Tibial artery (tissue), 4 donors: ENCODE measurements around the gene IFIT2.

ENCODE experiments used
- DNase-seq, 2 donors: peaks; one replicate each; pipeline ENCODE4 v3.0.0-alpha.2; 2019
- H3K27ac ChIP-seq, 2 donors: fragments of 200-600 bp; sonication (generic) in 1 of 2; 1 replicate in 1 of 2; 2 replicates in 1 of 2; pipeline ENCODE4 v1.5.1; 2018 to 2019; ENCODE audit warnings: mild to moderate bottlenecking in 1 of 2
- H3K27me3 ChIP-seq, 2 donors: fragments of 200-600 bp; sonication (generic) in 1 of 2; one replicate each; pipeline versions ENCODE4 v1.5.1 to v1.6.0; 2016 to 2019
- H3K36me3 ChIP-seq, 3 donors: fragments of 200-600 bp; sonication (generic) in 2 of 3; one replicate each; pipeline ENCODE4 v1.5.1; 2016 to 2019; ENCODE audit warnings: mild to moderate bottlenecking in 2 of 3
- H3K4me1 ChIP-seq, 4 donors: fragments of 200-600 bp; sonication (generic) in 2 of 4; 1 replicate in 3 of 4; 2 replicates in 1 of 4; pipeline ENCODE4 v1.5.1; 2016 to 2019
- H3K4me3 ChIP-seq, 2 donors: fragments of 200-600 bp; sonication (generic) in 1 of 2; 1 replicate in 1 of 2; 2 replicates in 1 of 2; pipeline ENCODE4 v1.5.1; 2018 to 2019; ENCODE audit warnings: mild to moderate bottlenecking in 2 of 2
- H3K9me3 ChIP-seq, 3 donors: fragments of 200-600 bp; sonication (generic) in 1 of 3; one replicate each; pipeline ENCODE4 v1.5.1; 2016 to 2019
- intact Hi-C: fragments of 100-400 bp; cut with DNase I; formaldehyde crosslinking; loops from one replicate; pipeline ENCODE4 v1.15.0; 2023; ENCODE audit warnings: low total_unique reads
- TF ChIP-seq, protein P1 (sequence below), 2 experiments: fragments of 200-600 bp in 1 of 2; fragments of 450-650 bp in 1 of 2; IDR thresholded peaks; one replicate each; pipeline ENCODE4 v1.5.1; 2017 to 2019; ENCODE audit warnings: antibody characterized with exemption in 2 of 2, mild to moderate bottlenecking in 1 of 2, moderate library complexity in 1 of 2

The IFIT2 gene

DNA sequence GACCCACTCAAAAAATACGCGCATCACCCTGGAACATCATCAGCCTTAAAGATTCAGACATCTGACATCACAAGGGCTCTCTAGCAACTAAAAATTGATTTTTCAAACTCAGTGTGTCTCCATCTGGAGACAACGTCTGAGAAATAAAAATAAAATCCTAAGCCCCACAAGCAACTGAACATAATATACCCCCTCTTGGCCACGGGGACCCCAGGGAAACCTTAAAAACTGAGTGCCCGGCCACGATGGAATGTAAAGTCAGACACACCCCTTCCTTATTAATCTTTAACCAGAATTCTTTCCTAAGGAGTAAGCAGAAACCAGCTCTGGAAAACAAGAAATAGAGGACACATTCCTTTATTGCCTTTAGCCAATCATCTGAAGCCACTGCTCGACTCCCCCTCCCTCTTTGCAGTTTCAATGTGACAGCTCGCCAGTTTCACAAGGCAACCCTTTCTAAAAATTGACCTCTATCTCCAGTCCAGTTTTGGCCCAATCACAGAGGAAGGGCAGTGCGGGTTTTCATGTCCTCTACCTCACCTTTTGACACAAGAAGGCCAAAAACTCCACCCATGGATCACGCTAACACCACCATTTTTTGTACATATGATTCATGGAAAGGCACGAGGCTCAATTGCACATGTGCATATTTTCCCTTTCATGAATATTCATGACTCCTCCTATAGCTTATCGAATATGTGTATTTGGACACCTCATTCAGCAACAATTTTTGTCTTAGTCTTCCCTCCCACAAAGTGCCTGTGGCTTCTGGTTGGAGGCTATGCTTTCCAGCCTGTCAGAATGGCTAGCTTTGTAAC lies 50.1 kb downstream of the IFIT2 start:
- no peaks in the 10 kb centered on the region for H3K9me3 ChIP-seq
- peak overlapping the region; percentile 9 to 13 for H3K4me3 ChIP-seq
- H3K27me3 ChIP-seq = no peaks in the 10 kb centered on the region
- DNase-seq = peak; percentile 62 to 84
- H3K36me3 ChIP-seq = no peaks in the 10 kb centered on the region
- TF ChIP-seq, protein P1, sequence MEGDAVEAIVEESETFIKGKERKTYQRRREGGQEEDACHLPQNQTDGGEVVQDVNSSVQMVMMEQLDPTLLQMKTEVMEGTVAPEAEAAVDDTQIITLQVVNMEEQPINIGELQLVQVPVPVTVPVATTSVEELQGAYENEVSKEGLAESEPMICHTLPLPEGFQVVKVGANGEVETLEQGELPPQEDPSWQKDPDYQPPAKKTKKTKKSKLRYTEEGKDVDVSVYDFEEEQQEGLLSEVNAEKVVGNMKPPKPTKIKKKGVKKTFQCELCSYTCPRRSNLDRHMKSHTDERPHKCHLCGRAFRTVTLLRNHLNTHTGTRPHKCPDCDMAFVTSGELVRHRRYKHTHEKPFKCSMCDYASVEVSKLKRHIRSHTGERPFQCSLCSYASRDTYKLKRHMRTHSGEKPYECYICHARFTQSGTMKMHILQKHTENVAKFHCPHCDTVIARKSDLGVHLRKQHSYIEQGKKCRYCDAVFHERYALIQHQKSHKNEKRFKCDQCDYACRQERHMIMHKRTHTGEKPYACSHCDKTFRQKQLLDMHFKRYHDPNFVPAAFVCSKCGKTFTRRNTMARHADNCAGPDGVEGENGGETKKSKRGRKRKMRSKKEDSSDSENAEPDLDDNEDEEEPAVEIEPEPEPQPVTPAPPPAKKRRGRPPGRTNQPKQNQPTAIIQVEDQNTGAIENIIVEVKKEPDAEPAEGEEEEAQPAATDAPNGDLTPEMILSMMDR (IDR thresholded peaks at IDR 0.05) = no peak
- H3K4me1 ChIP-seq = peaks cover 9 to 55% (median 21%) of the 10 kb centered on the region in 4 donors
- intact Hi-C loops = no loop called here
- peak overlapping the region; percentile 82 to 85 for H3K27ac ChIP-seq

DNA sequence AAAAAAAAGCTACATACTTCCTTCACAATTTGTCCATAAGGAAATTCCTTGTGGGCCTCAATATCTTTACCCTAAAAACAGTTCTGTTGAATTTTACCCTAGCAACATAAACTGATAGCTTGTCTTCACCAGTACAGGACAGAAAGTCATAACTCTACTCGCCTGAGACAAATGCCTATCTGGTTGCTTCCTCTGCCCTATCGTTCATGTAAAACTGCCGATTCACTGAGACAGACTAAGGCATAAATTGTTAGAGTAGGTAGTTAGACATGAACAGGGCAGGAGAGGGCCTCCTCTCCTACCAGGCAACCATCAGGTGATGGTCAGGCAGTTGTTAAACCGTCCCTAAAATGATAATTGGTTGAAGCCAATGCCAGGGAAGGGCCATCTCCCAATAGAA lies 51.0 kb downstream of the IFIT2 start:
- DNase-seq = no peak
- no peak overlapping the region for H3K4me3 ChIP-seq
- peaks cover 9 to 47% (median 21%) of the 10 kb centered on the region in 4 donors for H3K4me1 ChIP-seq
- no peaks in the 10 kb centered on the region for H3K27me3 ChIP-seq
- peak overlapping the region; percentile 82 to 85 for H3K27ac ChIP-seq
- H3K9me3 ChIP-seq = no peaks in the 10 kb centered on the region
- H3K36me3 ChIP-seq = no peaks in the 10 kb centered on the region
- TF ChIP-seq, protein P1 (IDR thresholded peaks at IDR 0.05) = no peak
- intact Hi-C loops = no loop called here

DNA sequence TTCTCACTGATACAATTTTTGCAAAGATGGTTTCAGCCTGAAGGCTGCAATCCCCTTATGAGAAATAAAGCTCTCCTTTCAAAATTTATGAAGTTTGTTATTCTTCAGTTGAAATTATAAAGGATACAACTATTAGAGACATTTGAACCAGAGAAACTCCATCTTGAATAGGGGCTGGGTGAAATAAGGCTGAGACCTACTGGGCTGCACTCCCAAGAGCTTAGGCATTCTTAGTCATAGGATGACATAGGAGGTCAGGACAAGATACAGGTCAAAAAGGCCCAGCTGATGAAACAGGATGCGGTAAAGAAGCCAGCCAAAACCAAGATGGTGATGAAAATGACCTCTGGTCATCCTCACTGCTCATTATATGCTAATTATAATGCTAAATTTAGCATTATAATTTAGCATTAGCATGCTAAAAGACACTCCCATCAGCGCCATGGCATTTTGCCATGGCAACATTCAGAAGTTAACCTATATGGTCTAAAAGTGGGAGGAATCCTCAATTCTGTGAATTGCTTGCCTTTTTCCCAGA lies 53.6 kb downstream of the IFIT2 start:
- H3K27ac ChIP-seq = no peak overlapping the region
- peaks cover 8 to 27% (median 18%) of the 10 kb centered on the region in 4 donors for H3K4me1 ChIP-seq
- H3K36me3 ChIP-seq = no peaks in the 10 kb centered on the region
- no peak overlapping the region for H3K4me3 ChIP-seq
- no peak for DNase-seq
- H3K27me3 ChIP-seq = no peaks in the 10 kb centered on the region
- no peaks in the 10 kb centered on the region for H3K9me3 ChIP-seq
- intact Hi-C loops = no loop called here
- TF ChIP-seq, protein P1 (IDR thresholded peaks at IDR 0.05) = no peak

DNA sequence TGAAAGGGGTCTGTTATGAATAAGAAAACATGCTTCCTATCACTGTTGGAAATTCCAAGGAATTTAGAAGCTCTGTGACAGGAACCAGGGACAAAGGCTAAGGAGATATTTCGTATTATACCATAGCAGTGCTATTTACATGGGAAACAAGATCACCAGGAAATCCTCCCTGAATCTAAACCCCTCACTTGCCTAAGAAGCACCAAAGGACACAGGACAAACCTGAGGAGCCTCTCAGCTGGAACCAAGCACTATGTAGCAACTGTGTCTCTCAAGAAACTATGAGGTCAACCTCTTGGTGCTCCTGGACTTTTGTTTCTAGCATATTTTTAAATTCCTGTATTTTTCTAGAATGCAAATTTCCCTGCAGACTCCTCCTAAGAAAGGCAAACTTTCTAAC lies 55.2 kb downstream of the IFIT2 start:
- Histone ChIP-seq H3K9me3 (no peaks in the 10 kb centered on the region), H3K36me3 (no peaks in the 10 kb centered on the region), H3K27me3 (no peaks in the 10 kb centered on the region), H3K4me3 (no peak overlapping the region), H3K27ac (no peak overlapping the region), H3K4me1 (peaks cover 0 to 11% (median 3%) of the 10 kb centered on the region in 4 donors)
- intact Hi-C loops = no loop called here
- TF ChIP-seq, protein P1 (IDR thresholded peaks at IDR 0.05) = no peak
- no peak for DNase-seq

DNA sequence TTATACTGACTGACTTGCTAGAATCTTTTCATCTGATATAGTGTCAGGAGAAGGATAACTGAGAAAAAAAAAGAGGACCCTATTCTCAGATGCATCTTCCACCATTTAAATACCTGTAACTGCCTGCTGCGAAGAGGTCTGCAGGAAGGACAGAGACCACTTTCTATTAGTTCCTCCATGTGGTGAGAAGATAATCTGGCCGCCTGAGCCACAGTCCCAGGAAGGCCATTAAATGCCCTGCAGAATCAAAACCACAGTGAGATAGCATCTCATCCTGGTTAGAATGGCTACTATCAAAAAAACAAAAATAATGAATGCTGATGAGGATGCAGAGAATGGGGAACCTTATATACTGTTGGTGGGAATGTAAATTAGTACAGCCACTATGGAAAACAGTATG lies 56.1 kb downstream of the IFIT2 start:
- no peak overlapping the region for H3K27ac ChIP-seq
- H3K9me3 ChIP-seq = no peaks in the 10 kb centered on the region
- no peaks in the 10 kb centered on the region for H3K36me3 ChIP-seq
- peaks cover 0 to 2% (median 0%) of the 10 kb centered on the region in 4 donors for H3K4me1 ChIP-seq
- intact Hi-C loops = no loop called here
- DNase-seq = no peak
- no peaks in the 10 kb centered on the region for H3K27me3 ChIP-seq
- TF ChIP-seq, protein P1 (IDR thresholded peaks at IDR 0.05) = no peak
- H3K4me3 ChIP-seq = no peak overlapping the region
